Mucosa of descending colon (tissue), 3 donors: ENCODE measurements around the gene FRMD3. TPM values are rescaled to one million over a fixed set of nuclear protein-coding genes. Genes with fewer than 3 reads are reported as not detected.

Source experiments
- ATAC-seq: fragments of 200-7000 bp; cut with Tn5 transposase; one replicate; pipeline ENCODE4 v1.9.1; 2020; ENCODE audit warnings: mild to moderate bottlenecking, moderate library complexity
- DNase-seq, 3 donors: peaks; one replicate each; pipeline ENCODE4 v3.0.0-alpha.2; 2020
- H3K36me3 ChIP-seq: fragments of 200-600 bp; one replicate; pipeline ENCODE4 v1.8.0; 2021; ENCODE audit warnings: low read depth, mild to moderate bottlenecking
- H3K4me1 ChIP-seq: fragments of 200-600 bp; one replicate; pipeline ENCODE4 v1.8.0; 2021; ENCODE audit warnings: low read depth, mild to moderate bottlenecking
- H3K4me3 ChIP-seq: fragments of 200-600 bp; one replicate; pipeline ENCODE4 v1.8.0; 2021; ENCODE audit warnings: mild to moderate bottlenecking
- H3K9me3 ChIP-seq: fragments of 200-600 bp; one replicate; pipeline ENCODE4 v1.8.0; 2021; ENCODE audit warnings: mild to moderate bottlenecking
- intact Hi-C, 2 donors: fragments of 100-400 bp; cut with DNase I in 1 of 2; cut with micrococcal nuclease in 1 of 2; formaldehyde crosslinking; loops; one replicate each; pipeline versions ENCODE4 v1.11.0 to v1.11.1; 2022; cut with DNase I, micrococcal nuclease
- total RNA-seq, 3 donors: library from RNA; stranded (reverse); fragmentation: NEBNext Ultra II Directional in 2 of 3; extraction: Animal tissue kit (Norgen Biotek cat#: 25700) in 2 of 3; gene quantifications; one replicate each; pipeline versions ENCODE4 v1.2.1 to v1.2.4, GENCODE V29; 2021 to 2023
- TF ChIP-seq, protein P1 (sequence below): fragments of 200-600 bp; IDR thresholded peaks from one replicate; pipeline ENCODE4 v1.8.0; 2022; ENCODE audit warnings: antibody characterized with exemption, mild to moderate bottlenecking
- donor health status: DM: no; HTN: no; CAD: no; lungs with moderate emphysema.
- donor health status: DM: no; HTN: no; CAD: no.
- donor health status: DM: no; HTN: yes; CAD: no.

FRMD3 gene
- total RNA-seq, 3 donors from 2014 or later = 12.2 to 27.4 (median 25.0) TPM

GRCh38 chr9:83557317-83557716, 19.1 kb upstream of the FRMD3 start:
- Histone ChIP-seq H3K4me1 (no peaks in the 10 kb centered on the region), H3K36me3 (no peaks in the 10 kb centered on the region), H3K4me3 (no peak overlapping the region), H3K9me3 (no peaks in the 10 kb centered on the region)
- intact Hi-C loops = no loop called here
- no peak for ATAC-seq
- DNase-seq = no peak
- TF ChIP-seq, protein P1, sequence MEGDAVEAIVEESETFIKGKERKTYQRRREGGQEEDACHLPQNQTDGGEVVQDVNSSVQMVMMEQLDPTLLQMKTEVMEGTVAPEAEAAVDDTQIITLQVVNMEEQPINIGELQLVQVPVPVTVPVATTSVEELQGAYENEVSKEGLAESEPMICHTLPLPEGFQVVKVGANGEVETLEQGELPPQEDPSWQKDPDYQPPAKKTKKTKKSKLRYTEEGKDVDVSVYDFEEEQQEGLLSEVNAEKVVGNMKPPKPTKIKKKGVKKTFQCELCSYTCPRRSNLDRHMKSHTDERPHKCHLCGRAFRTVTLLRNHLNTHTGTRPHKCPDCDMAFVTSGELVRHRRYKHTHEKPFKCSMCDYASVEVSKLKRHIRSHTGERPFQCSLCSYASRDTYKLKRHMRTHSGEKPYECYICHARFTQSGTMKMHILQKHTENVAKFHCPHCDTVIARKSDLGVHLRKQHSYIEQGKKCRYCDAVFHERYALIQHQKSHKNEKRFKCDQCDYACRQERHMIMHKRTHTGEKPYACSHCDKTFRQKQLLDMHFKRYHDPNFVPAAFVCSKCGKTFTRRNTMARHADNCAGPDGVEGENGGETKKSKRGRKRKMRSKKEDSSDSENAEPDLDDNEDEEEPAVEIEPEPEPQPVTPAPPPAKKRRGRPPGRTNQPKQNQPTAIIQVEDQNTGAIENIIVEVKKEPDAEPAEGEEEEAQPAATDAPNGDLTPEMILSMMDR = no peak

GRCh38 chr9:83554278-83554677, 16.1 kb upstream of the FRMD3 start:
- H3K4me1 ChIP-seq = no peaks in the 10 kb centered on the region
- intact Hi-C loops = no loop called here
- H3K4me3 ChIP-seq = no peak overlapping the region
- no peaks in the 10 kb centered on the region for H3K9me3 ChIP-seq
- ATAC-seq (no peak), DNase-seq (no peak)
- TF ChIP-seq, protein P1 = no peak
- no peaks in the 10 kb centered on the region for H3K36me3 ChIP-seq

DNA sequence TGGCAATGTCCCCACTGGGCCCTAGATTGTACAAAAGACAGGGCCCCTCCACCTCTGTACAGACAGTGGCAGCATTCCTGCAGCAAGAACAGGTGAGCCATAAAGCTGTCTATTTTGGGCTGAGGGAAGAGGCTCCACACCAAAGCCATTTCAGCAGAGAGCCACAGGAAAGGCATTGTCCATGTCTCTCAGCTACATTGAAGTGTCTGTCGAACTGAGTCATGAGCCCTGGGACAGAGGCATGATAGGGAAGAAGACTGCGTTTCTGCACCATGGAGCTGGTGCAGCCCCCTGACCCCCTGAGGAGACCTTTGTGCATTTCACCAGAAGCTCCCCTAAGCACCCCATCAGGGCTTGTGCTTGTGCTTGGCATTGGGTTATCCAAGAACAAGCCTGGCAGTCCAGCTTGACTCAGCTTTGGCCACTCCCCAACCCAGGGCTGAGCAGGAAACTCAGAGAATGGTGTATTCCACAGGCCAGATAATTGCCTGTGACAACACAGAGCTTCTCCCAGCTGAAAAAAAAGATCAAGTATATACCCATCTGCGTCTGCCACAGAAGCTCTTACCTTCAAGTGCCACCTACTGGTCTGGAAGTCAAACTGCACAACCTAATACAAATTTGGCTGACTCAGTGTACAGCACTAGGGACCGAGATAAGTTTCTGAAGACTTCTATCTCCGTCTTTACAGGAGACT, 5.9 kb upstream of the FRMD3 start:
- peak; percentile 99 for ATAC-seq
- TF ChIP-seq, protein P1 = peak; percentile 48
- H3K36me3 ChIP-seq = no peaks in the 10 kb centered on the region
- peaks cover under 1% of the 10 kb centered on the region for H3K4me1 ChIP-seq
- intact Hi-C loops = loop anchor here (5.0 to 10.0 kb wide), 2 partner anchors 209 to 212 kb away; no protein-coding TSS in a partner anchor
- DNase-seq = peak in 2 of 3 donors; percentile 44 to 49
- no peak overlapping the region for H3K4me3 ChIP-seq
- no peaks in the 10 kb centered on the region for H3K9me3 ChIP-seq

- ATAC-seq (no peak), DNase-seq (no peak)
- intact Hi-C loops = no loop called here
- H3K4me1 ChIP-seq = peaks cover 17% of the 10 kb centered on the region
- H3K36me3 ChIP-seq = no peaks in the 10 kb centered on the region
- no peak overlapping the region for H3K4me3 ChIP-seq
- H3K9me3 ChIP-seq = no peaks in the 10 kb centered on the region
- TF ChIP-seq, protein P1 = no peak
Measured at GRCh38 chr9:83538890-83539238, 663 bp upstream of the FRMD3 start.

DNA sequence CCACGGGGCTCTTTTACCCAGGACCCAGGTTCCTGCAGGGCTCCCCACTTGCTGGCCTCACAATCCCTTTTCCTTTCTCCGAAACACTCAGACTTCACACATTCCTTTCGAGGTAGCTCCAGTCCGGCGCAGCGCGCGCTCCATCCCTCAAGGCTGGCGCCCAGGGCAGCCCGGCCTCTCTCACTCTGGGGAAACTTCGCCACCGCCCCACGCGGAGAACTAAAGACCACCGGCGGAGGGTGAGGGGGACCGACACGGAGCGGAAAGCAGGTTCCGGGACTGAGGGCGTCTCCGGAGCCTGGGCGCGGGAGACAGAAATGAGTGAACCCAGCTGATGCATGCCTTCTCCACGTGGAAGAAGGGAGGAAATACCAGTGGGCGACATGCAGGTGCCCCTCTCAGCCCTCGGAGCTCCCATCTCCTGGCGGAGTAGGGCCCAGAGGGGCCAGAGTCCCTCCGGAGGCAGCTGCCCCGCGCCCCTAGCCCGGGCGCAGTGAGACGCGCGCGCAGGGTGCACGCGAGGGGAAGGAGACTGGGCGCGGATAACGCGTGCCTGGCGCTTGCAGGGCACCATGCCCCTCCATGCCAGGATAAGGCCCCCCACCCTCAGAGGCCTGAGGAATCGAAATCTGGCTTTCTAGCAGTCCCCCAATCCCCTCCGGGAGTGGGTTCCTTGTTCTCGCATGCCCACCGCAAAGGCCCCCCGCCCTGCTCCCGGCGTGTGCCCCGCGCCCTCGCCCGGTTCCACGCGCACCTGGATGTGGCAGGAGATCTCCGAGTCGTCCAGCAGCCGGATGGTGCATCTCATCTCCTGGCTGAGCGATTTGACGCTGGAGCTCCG, 650 bp downstream of the FRMD3 start:
- no peak for ATAC-seq
- intact Hi-C loops = no loop called here
- DNase-seq = peak in 2 of 3 donors; percentile 9 to 30
- Histone ChIP-seq H3K9me3 (no peaks in the 10 kb centered on the region), H3K4me1 (peaks cover 17% of the 10 kb centered on the region), H3K36me3 (no peaks in the 10 kb centered on the region), H3K4me3 (peak overlapping the region; percentile 22)
- TF ChIP-seq, protein P1 = no peak
